HepG2 (cell line): ENCODE measurements around the gene ZSCAN21. TPM values are rescaled to one million over a fixed set of nuclear protein-coding genes. Genes with fewer than 3 reads are reported as not detected.

Experiments
- ARHGAP35 ChIP-seq: sonication (generic); formaldehyde crosslinking; IDR thresholded peaks from 2 replicates; pipeline ENCODE4 v1.9.0; 2022; ENCODE audit warnings: mild to moderate bottlenecking, inconsistent platforms, moderate library complexity, missing genetic modification reagents, borderline replicate concordance
- ATF7-NPFF ChIP-seq: sonication (generic); formaldehyde crosslinking; IDR thresholded peaks from 2 replicates; pipeline ENCODE4 v1.8.1; 2023; ENCODE audit warnings: mild to moderate bottlenecking, low read depth, missing genetic modification reagents, moderate library complexity
- BRD4 ChIP-seq: sonication (generic); formaldehyde crosslinking; IDR thresholded peaks from 2 replicates; pipeline ENCODE4 v1.4.0; 2020; ENCODE audit warnings: missing genetic modification reagents
- CEBPG ChIP-seq: IDR thresholded peaks from 2 replicates; pipeline ENCODE4 v1.6.1; 2016
- FOXM1 ChIP-seq: sonication (generic); formaldehyde crosslinking; IDR thresholded peaks from 2 replicates; pipeline ENCODE4 v1.5.0; 2020; ENCODE audit warnings: missing genetic modification reagents
- HCFC1 ChIP-seq: fragments of 150-350 bp; IDR thresholded peaks from 2 replicates; pipeline ENCODE4 v1.6.1; 2014; ENCODE audit warnings: low read depth, low read length
- KLF16 ChIP-seq, 2 experiments: sonication (generic) in 1 of 2; formaldehyde crosslinking in 1 of 2; IDR thresholded peaks; 2 replicates each; pipeline versions ENCODE4 v1.6.1 to v1.8.0; 2016 to 2023; ENCODE audit warnings: missing genetic modification reagents in 2 of 2, missing compliant biosample characterization in 1 of 2
- MAFK ChIP-seq, 2 experiments: IDR thresholded peaks in 1 of 2; conservative IDR thresholded peaks in 1 of 2; 2 replicates each; pipeline ENCODE4 v1.6.1; 2011; ENCODE audit warnings: improper control_type of control experiment in 2 of 2, low read length in 2 of 2
- MYNN ChIP-seq: sonication (generic); formaldehyde crosslinking; IDR thresholded peaks from 2 replicates; pipeline ENCODE4 v1.4.0; 2020; ENCODE audit warnings: mild to moderate bottlenecking, low read depth, missing genetic modification reagents
- SALL1 ChIP-seq: sonication (generic); formaldehyde crosslinking; IDR thresholded peaks from 2 replicates; pipeline ENCODE4 v1.8.0; 2022; ENCODE audit warnings: mild to moderate bottlenecking, missing genetic modification reagents
- TCF12 ChIP-seq, 2 experiments: fragments of 450-650 bp in 1 of 2; sonication (generic) in 1 of 2; formaldehyde crosslinking in 1 of 2; IDR thresholded peaks; 2 replicates each; pipeline versions ENCODE4 v1.6.1 to v1.8.0; 2017 to 2022; ENCODE audit warnings: antibody characterized with exemption in 1 of 2, mild to moderate bottlenecking in 1 of 2, missing genetic modification reagents in 1 of 2, moderate library complexity in 1 of 2
- ZFYVE20 ChIP-seq: sonication (generic); formaldehyde crosslinking; IDR thresholded peaks from 2 replicates; pipeline ENCODE4 v1.8.0; 2023; ENCODE audit warnings: low read depth, mild to moderate bottlenecking, moderate library complexity, missing genetic modification reagents, borderline replicate concordance
- ZNF180 ChIP-seq: sonication (generic); formaldehyde crosslinking; IDR thresholded peaks from 2 replicates; pipeline ENCODE4 v1.4.0; 2020; ENCODE audit warnings: low read depth, missing genetic modification reagents, borderline replicate concordance
- ZNF629 ChIP-seq: sonication (generic); formaldehyde crosslinking; conservative IDR thresholded peaks from 2 replicates; pipeline ENCODE4 v1.5.0; 2020; ENCODE audit warnings: missing genetic modification reagents
- ZNF674 ChIP-seq: sonication (generic); formaldehyde crosslinking; IDR thresholded peaks from 2 replicates; pipeline ENCODE4 v1.5.0; 2020; ENCODE audit warnings: low read depth, mild to moderate bottlenecking, missing genetic modification reagents
- ZSCAN22 ChIP-seq: sonication (generic); formaldehyde crosslinking; IDR thresholded peaks from 2 replicates; pipeline ENCODE4 v1.4.0; 2020; ENCODE audit warnings: mild to moderate bottlenecking, missing genetic modification reagents
- polyA plus RNA-seq, 8 experiments: library from polyadenylated mRNA; depleted of rRNA in 3 of 8; stranded (reverse) in 7 of 8; unstranded in 1 of 8; fragments of >200 nt; fragmentation: Illumina TruSeq in 4 of 8; extraction: Trizol in 4 of 8; gene quantifications; 2 replicates each; pipeline versions ENCODE4 v1.2.1 to v1.2.3, GENCODE V29; 2011 to 2016; ENCODE audit warnings: low read depth in 4 of 8, missing spikeins in 1 of 8, mixed read lengths in 1 of 8; ENCODE audit not compliant: insufficient read depth in 1 of 8
- total RNA-seq, 5 experiments: library from RNA; depleted of rRNA; stranded (reverse); fragments of >200 nt; fragmentation: Illumina TruSeq; extraction: Trizol; gene quantifications; 2 replicates each; pipeline ENCODE4 v1.2.3, GENCODE V29; 2016; ENCODE audit warnings: low read depth in 1 of 5
- TF ChIP-seq, protein P1 (sequence below): sonication (generic); formaldehyde crosslinking; IDR thresholded peaks from 2 replicates; pipeline ENCODE4 v1.8.0; 2022; ENCODE audit warnings: mild to moderate bottlenecking, missing genetic modification reagents; ENCODE audit not compliant: insufficient replicate concordance
- TF ChIP-seq, protein P2 (sequence below): sonication (generic); formaldehyde crosslinking; IDR thresholded peaks from 2 replicates; pipeline ENCODE4 v1.5.1; 2020; ENCODE audit warnings: mild to moderate bottlenecking, moderate library complexity, missing genetic modification reagents
- TF ChIP-seq, protein P3 (sequence below): sonication (generic); formaldehyde crosslinking; IDR thresholded peaks from 2 replicates; pipeline ENCODE4 v1.4.0; 2020; ENCODE audit warnings: missing genetic modification reagents, borderline replicate concordance
- TF ChIP-seq, protein P4 (sequence below): IDR thresholded peaks from 2 replicates; pipeline ENCODE4 v1.6.1; 2016; ENCODE audit warnings: missing genetic modification reagents, missing compliant biosample characterization
- TF ChIP-seq, protein P5 (sequence below): sonication (generic); formaldehyde crosslinking; IDR thresholded peaks from 2 replicates; pipeline ENCODE4 v1.5.1; 2020; ENCODE audit warnings: mild to moderate bottlenecking, missing genetic modification reagents

ZSCAN21 gene
- total and polyA plus RNA-seq, 2 of the 13 experiments (the other 11 are each of a cell fraction or from before 2014, with no cell fraction given), result 7.0 to 10.0 TPM

DNA sequence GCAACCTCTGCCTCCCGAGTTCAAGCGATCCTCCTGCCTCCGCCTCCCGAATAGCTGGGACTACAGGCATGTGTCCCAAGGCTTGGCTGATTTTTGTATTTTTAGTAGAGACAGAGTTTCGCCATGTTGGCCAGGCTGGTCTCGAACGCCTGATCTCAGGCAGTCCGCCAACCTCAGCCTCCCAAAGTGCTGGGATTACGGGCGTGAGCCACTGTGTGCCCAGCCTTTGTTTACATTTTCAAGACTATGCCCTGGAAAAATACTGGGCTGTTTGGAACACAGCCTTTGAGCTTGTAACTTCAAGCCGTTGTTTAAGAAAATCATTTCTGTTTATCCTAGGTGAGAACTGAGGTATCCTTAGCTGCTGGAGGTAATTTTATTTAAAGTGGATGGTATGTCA, 32.3 kb upstream of the ZSCAN21 start (continued):
- TF ChIP-seq, protein P1, sequence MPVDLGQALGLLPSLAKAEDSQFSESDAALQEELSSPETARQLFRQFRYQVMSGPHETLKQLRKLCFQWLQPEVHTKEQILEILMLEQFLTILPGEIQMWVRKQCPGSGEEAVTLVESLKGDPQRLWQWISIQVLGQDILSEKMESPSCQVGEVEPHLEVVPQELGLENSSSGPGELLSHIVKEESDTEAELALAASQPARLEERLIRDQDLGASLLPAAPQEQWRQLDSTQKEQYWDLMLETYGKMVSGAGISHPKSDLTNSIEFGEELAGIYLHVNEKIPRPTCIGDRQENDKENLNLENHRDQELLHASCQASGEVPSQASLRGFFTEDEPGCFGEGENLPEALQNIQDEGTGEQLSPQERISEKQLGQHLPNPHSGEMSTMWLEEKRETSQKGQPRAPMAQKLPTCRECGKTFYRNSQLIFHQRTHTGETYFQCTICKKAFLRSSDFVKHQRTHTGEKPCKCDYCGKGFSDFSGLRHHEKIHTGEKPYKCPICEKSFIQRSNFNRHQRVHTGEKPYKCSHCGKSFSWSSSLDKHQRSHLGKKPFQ (CRISPR knock-in tag), result no peak
- TF ChIP-seq TCF12 (IDR thresholded peaks at IDR 0.05), result no peak
- TF ChIP-seq TCF12 (CRISPR knock-in tag; IDR thresholded peaks at IDR 0.05), result no peak
- TF ChIP-seq, protein P2, sequence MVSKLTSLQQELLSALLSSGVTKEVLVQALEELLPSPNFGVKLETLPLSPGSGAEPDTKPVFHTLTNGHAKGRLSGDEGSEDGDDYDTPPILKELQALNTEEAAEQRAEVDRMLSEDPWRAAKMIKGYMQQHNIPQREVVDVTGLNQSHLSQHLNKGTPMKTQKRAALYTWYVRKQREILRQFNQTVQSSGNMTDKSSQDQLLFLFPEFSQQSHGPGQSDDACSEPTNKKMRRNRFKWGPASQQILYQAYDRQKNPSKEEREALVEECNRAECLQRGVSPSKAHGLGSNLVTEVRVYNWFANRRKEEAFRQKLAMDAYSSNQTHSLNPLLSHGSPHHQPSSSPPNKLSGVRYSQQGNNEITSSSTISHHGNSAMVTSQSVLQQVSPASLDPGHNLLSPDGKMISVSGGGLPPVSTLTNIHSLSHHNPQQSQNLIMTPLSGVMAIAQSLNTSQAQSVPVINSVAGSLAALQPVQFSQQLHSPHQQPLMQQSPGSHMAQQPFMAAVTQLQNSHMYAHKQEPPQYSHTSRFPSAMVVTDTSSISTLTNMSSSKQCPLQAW, result no peak
- no peak for TF ChIP-seq FOXM1
- TF ChIP-seq ZSCAN22 (CRISPR knock-in tag), result no peak
- TF ChIP-seq SALL1 (CRISPR knock-in tag), result peak; percentile 76
- no peak for TF ChIP-seq MAFK (conservative IDR thresholded peaks at IDR 0.05 in 1 of 2, IDR thresholded peaks at IDR 0.05 in 1 of 2; ENCODE audit: low read length in 2 of 2)
- no peak for TF ChIP-seq ZNF674 (CRISPR knock-in tag)
- TF ChIP-seq HCFC1, result no peak
- TF ChIP-seq ZNF629, result no peak; the same call in 1 of the 2 replicates
- no peak for TF ChIP-seq ZFYVE20 (CRISPR knock-in tag)
- TF ChIP-seq, protein P3, sequence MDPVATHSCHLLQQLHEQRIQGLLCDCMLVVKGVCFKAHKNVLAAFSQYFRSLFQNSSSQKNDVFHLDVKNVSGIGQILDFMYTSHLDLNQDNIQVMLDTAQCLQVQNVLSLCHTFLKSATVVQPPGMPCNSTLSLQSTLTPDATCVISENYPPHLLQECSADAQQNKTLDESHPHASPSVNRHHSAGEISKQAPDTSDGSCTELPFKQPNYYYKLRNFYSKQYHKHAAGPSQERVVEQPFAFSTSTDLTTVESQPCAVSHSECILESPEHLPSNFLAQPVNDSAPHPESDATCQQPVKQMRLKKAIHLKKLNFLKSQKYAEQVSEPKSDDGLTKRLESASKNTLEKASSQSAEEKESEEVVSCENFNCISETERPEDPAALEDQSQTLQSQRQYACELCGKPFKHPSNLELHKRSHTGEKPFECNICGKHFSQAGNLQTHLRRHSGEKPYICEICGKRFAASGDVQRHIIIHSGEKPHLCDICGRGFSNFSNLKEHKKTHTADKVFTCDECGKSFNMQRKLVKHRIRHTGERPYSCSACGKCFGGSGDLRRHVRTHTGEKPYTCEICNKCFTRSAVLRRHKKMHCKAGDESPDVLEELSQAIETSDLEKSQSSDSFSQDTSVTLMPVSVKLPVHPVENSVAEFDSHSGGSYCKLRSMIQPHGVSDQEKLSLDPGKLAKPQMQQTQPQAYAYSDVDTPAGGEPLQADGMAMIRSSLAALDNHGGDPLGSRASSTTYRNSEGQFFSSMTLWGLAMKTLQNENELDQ (CRISPR knock-in tag), result no peak
- TF ChIP-seq MYNN (CRISPR knock-in tag), result no peak
- TF ChIP-seq, protein P4, sequence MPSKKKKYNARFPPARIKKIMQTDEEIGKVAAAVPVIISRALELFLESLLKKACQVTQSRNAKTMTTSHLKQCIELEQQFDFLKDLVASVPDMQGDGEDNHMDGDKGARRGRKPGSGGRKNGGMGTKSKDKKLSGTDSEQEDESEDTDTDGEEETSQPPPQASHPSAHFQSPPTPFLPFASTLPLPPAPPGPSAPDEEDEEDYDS (CRISPR knock-in tag), result peak; percentile 44; the same call in 1 of the 2 replicates
- TF ChIP-seq CEBPG, result peak; percentile 26; the same call in 1 of the 2 replicates
- TF ChIP-seq ARHGAP35, result no peak
- TF ChIP-seq ZNF180 (CRISPR knock-in tag), result no peak
- TF ChIP-seq, protein P5, sequence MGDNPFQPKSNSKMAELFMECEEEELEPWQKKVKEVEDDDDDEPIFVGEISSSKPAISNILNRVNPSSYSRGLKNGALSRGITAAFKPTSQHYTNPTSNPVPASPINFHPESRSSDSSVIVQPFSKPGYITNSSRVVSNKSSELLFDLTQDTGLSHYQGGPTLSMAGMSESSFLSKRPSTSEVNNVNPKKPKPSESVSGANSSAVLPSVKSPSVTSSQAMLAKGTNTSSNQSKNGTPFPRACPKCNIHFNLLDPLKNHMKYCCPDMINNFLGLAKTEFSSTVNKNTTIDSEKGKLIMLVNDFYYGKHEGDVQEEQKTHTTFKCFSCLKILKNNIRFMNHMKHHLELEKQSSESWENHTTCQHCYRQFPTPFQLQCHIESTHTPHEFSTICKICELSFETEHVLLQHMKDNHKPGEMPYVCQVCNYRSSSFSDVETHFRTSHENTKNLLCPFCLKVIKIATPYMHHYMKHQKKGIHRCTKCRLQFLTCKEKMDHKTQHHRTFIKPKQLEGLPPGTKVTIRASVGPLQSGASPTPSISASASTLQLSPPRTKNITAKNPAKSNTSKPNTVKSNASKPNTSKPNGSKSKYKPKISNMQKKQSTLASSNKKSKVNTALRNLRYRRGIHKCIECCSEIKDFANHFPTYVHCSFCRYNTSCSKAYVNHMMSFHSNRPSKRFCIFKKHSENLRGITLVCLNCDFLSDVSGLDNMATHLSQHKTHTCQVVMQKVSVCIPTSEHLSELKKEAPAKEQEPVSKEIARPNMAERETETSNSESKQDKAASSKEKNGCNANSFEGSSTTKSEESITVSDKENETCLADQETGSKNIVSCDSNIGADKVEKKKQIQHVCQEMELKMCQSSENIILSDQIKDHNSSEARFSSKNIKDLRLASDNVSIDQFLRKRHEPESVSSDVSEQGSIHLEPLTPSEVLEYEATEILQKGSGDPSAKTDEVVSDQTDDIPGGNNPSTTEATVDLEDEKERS (CRISPR knock-in tag), result no peak
- no peak for TF ChIP-seq ATF7-NPFF (CRISPR knock-in tag)
- TF ChIP-seq KLF16 (CRISPR knock-in tag; IDR thresholded peaks at IDR 0.05), result 0 out of 4 replicates have a peak, but pooled peaks of 1 of the 2 experiments have one; percentile 10
- no peak for TF ChIP-seq BRD4 (CRISPR knock-in tag)
